NB4 (cell line): ENCODE results near the gene TP53BP1.

Source experiments
- MYC ChIP-seq: IDR thresholded peaks from 2 replicates; pipeline ENCODE4 v1.6.1; 2011; ENCODE audit warnings: low read depth, low read length
- POLR2A ChIP-seq: IDR thresholded peaks from 2 replicates; pipeline ENCODE4 v1.6.1; 2011; ENCODE audit warnings: mild to moderate bottlenecking; ENCODE audit not compliant: insufficient read length; ENCODE audit errors: extremely low read depth
- TF ChIP-seq, protein P1 (sequence below): IDR thresholded peaks from one replicate; pipeline ENCODE4 v1.5.1; 2012; ENCODE audit warnings: low read depth, low read length

DNA sequence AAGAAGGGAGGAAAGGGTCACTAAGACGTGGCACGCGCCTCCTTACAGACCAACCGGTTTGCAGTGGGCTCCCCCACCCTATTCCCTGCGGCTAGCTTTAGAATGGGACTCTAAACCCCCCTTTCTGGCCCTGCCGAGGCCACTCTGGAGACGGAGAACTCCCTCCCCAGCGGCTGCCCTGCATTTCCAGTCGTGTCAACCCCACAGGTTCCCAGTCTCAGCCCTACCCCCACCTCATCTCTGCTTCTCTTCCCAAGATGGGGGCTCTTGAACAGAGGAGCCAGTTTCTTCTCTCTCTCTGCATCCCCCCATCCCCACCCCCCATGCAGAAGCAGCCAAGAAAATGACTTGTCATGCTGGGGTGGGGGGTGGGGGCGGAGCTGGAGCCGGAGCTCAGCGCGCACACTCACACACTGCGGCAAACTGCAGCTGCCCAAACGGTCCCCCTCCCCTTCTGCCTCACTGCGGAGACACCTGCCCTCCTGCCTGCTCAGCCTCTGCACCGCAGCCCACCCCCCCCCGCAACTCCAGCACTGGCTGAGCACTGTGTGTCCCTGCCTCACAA lies 25.3 kb upstream of the TP53BP1 start:
- TF ChIP-seq, protein P1, sequence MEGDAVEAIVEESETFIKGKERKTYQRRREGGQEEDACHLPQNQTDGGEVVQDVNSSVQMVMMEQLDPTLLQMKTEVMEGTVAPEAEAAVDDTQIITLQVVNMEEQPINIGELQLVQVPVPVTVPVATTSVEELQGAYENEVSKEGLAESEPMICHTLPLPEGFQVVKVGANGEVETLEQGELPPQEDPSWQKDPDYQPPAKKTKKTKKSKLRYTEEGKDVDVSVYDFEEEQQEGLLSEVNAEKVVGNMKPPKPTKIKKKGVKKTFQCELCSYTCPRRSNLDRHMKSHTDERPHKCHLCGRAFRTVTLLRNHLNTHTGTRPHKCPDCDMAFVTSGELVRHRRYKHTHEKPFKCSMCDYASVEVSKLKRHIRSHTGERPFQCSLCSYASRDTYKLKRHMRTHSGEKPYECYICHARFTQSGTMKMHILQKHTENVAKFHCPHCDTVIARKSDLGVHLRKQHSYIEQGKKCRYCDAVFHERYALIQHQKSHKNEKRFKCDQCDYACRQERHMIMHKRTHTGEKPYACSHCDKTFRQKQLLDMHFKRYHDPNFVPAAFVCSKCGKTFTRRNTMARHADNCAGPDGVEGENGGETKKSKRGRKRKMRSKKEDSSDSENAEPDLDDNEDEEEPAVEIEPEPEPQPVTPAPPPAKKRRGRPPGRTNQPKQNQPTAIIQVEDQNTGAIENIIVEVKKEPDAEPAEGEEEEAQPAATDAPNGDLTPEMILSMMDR = no peak
- TF ChIP-seq POLR2A = no peak
- no peak for TF ChIP-seq MYC
